HCEC 1CT (cell line): ENCODE results near the gene MINK1.
"Not testable (repeated sequence)": the region's sequence is repeated elsewhere in the genome, so short reads cannot be mapped to it uniquely, and the experiment has no call there.

ENCODE experiments used
- DNase-seq: peaks from one replicate; pipeline ENCODE4 v3.0.0-alpha.2; 2017

Gene MINK1

GRCh38 chr17:4812690-4813089, 20.4 kb upstream of the MINK1 start:
- DNase-seq, result no peak

- no peak for DNase-seq
These were observed 18.0 kb upstream of the MINK1 start for GRCh38 chr17:4815043-4815675.

- DNase-seq, result no peak
These were observed 16.3 kb upstream of the MINK1 start for GRCh38 chr17:4816826-4817225.

GRCh38 chr17:4818276-4818675, 14.9 kb upstream of the MINK1 start:
- no peak for DNase-seq

- DNase-seq, result no peak
These were observed 10.3 kb upstream of the MINK1 start for GRCh38 chr17:4822835-4823234.

GRCh38 chr17:4823373-4824089, 9.6 kb upstream of the MINK1 start:
- DNase-seq, result no peak

GRCh38 chr17:4827399-4827798, 5.7 kb upstream of the MINK1 start:
- DNase-seq, result no peak

GRCh38 chr17:4832829-4833177, 337 bp upstream of the MINK1 start:
- DNase-seq, result not testable (repeated sequence)

GRCh38 chr17:4833941-4834680, 971 bp downstream of the MINK1 start:
- DNase-seq, result peak; percentile 25

GRCh38 chr17:4834681-4835020, 1.5 kb downstream of the MINK1 start:
- no peak for DNase-seq

- DNase-seq, result no peak
These were observed 3.1 kb downstream of the MINK1 start for GRCh38 chr17:4836221-4836620.

- no peak for DNase-seq
These were observed 4.5 kb downstream of the MINK1 start for GRCh38 chr17:4837471-4838308.

GRCh38 chr17:4838309-4838785, 5.2 kb downstream of the MINK1 start:
- DNase-seq, result no peak

- DNase-seq, result no peak
These were observed 6.1 kb downstream of the MINK1 start for GRCh38 chr17:4839221-4839620.

- DNase-seq, result peak; percentile 37
These were observed 7.1 kb downstream of the MINK1 start for GRCh38 chr17:4839965-4840892.

- no peak for DNase-seq
These were observed 7.7 kb downstream of the MINK1 start for GRCh38 chr17:4840893-4841242.

GRCh38 chr17:4842376-4842775, 9.2 kb downstream of the MINK1 start:
- no peak for DNase-seq

GRCh38 chr17:4843321-4844000, 10.3 kb downstream of the MINK1 start:
- DNase-seq, result no peak

GRCh38 chr17:4845118-4845517, 12.0 kb downstream of the MINK1 start:
- no peak for DNase-seq

GRCh38 chr17:4846635-4847390, 13.7 kb downstream of the MINK1 start:
- DNase-seq, result no peak
